ENCODE results near the gene IGSF23.
A peak's percentile ranks its signal among the peaks of the same experiment; 100 is the strongest.

IGSF23 gene

GRCh38 chr19:44643605-44644401 is 30.4 kb downstream of the IGSF23 start, which contains the start of gene PVR:
Gene PVR, plus strand, starts transcription at chr19:44643910. Its CDS starts 187 bp downstream, at chr19:44644097.
- DNase-seq = peak; percentile 57

DNA sequence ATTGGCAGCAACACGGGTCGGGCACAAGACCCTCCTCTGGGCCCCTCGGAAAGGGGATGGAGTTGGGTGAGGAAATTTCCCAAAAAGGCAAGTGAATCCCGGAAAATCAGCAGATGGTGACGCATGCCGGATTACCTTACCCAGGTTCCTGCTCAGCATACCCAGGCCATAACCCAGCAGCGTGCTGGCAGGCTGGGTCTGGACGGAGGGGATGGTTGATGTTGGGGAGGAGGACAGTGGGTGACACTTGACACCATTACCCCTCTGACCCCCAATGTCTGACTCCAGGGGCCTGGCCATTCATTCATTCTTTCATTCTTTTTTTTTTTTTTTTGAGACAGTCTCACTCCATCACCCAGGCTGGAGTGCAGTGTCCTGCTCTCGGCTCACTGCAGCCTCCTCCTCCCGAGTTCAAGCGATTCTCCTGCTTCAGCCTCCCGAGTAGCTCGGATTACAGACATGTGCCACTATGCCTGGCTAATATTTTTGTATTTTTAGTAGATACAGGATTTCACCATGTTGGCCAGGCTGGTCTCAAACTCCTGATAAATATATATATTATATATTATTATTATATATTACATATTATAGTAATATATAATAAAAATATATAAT is 31.1 kb downstream of the IGSF23 start:
- DNase-seq = no peak

DNA sequence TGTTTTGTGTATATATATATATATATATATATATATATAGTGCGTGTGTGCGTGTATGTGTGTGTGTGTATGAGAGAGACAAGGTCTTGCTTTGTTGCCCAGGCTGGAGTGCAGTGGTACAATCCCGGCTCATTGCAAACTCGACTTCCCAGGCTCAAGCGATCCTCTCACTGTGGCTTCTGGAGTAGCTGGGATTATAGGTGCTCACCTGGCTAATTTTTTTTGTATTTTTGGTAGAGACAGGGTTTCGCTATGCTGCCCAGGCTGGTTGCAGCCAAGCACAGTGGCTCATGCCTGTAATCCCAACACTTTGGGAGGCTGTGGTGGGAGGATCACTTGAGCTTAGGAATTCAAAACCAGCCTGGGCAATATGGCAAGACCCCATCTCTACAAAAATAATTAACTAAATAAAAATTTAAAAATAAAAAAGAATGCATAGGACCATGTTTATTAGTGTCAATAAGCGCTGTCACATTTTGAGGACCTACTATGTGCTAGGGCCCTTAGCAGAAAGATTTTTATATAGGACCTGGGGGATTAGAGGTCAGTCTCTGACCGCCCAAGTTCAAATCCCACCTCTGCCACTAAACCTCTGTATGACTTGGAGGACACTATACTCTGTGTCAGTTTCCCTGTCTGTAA is 32.2 kb downstream of the IGSF23 start:
- DNase-seq = no peak

DNA sequence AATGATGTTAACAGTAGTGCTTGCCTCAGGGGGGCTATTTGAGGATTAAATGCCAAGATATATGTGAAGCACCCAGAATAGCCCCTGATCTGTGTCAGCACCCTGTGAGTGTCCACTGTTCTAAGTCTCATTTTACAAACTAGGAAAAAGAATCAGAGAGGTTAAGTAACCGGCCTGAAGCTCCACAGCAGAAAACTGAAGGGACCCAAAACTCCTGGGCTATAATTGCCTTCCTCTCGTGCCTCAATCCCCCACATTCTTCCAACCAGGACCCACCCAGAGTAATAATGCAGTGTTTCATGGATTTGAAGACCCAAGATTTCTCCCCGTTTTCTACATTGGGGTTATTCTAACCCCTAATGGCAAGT is 32.7 kb downstream of the IGSF23 start:
- no peak for DNase-seq

GRCh38 chr19:44647144-44647543 is 33.8 kb downstream of the IGSF23 start:
- no peak for DNase-seq

GRCh38 chr19:44648631-44649251 is 35.4 kb downstream of the IGSF23 start:
- DNase-seq = no peak

DNA sequence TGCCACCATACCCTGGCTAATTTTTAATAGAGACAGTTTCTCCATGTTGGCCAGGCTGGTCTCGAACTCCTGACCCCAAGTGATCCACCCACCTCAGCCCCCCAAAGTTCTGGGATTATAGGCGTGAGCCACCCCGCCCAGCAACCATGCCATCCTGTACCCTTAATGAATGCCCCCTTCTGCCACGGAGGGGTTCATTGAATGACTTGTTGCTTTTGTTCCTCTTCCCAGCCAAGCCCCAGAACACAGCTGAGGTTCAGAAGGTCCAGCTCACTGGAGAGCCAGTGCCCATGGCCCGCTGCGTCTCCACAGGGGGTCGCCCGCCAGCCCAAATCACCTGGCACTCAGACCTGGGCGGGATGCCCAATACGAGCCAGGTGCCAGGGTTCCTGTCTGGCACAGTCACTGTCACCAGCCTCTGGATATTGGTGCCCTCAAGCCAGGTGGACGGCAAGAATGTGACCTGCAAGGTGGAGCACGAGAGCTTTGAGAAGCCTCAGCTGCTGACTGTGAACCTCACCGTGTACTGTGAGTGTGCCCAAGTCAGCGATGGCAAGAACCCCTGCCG is 36.3 kb downstream of the IGSF23 start:
- DNase-seq = no peak

- no peak for DNase-seq
These were observed 40.0 kb downstream of the IGSF23 start for GRCh38 chr19:44653343-44653742.

- no peak for DNase-seq
These were observed 40.8 kb downstream of the IGSF23 start for GRCh38 chr19:44653977-44654774.

- peak; percentile 42 for DNase-seq
These were observed 44.0 kb downstream of the IGSF23 start for GRCh38 chr19:44657211-44657921.

DNA sequence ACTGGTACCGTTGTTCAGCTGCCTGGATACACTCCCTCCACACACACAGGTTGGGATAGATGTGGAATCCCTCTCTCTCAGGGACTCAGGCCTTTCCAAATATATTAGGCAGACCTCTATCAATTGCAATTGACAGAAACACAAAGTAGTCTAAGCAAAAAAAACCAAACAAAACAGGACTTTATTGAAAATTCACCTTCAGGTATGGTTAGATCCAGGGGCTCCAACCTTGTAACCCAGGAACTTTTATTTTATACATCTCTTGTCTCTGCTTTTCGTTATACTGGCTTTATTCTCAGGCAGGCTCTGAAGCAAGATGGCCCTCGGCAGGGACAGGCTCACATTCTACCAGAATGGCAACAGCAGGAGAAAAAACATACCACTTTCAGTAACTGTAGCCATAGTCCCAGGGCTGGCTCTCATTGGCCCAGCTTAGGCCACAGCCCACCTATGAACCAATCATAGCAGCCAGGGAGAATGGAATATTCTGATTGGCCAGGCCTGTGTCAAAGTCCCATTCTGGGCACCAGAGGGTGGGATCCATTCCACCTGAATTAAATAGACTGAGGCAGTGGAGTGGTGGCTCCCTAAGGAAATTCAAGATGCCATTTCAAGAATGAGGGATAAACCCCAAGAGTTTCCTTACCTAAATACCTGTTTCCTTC is 44.8 kb downstream of the IGSF23 start:
- no peak for DNase-seq

DNA sequence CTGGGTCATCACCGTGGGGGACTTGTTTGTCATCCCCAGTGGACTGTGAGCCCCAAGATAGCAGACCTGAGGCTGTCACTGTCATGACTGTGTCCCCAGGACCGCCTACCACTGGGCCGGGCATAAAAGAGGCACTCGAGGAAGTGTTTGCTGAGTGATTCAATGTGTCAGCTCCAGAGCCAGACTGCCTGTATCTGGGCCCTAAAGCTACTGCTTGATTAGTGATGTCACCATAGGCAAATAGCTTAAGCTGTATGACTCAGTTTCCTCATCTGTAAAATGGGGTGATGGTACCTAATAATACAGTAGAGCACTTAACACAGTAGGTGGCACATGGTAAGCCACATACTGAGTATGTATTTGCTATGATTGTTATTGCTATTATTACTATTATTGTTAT is 46.7 kb downstream of the IGSF23 start:
- no peak for DNase-seq

- no peak for DNase-seq
These were observed 47.8 kb downstream of the IGSF23 start for GRCh38 chr19:44661205-44661604.

GRCh38 chr19:44661904-44662303 is 48.5 kb downstream of the IGSF23 start:
- no peak for DNase-seq

GRCh38 chr19:44662691-44663385 is 49.5 kb downstream of the IGSF23 start:
- DNase-seq = no peak

DNA sequence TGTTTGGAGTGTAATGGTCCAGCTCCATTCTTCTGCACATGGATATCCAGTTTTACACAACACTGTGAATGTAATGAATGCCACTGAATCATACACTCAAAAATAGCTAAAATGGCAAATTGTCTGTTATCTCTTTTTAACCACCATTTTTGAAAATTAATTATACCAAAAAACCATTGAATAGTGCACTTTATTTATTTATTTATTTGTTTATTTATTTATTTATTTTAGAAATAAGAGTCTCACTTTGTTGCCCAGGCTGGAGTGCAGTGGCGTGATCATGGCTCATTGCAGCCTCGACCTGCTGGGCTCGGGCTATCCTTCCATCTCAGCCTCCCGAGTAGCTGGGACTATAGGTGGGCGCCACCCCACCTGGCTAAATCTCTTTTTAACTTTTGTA is 50.6 kb downstream of the IGSF23 start:
- DNase-seq = no peak

DNA sequence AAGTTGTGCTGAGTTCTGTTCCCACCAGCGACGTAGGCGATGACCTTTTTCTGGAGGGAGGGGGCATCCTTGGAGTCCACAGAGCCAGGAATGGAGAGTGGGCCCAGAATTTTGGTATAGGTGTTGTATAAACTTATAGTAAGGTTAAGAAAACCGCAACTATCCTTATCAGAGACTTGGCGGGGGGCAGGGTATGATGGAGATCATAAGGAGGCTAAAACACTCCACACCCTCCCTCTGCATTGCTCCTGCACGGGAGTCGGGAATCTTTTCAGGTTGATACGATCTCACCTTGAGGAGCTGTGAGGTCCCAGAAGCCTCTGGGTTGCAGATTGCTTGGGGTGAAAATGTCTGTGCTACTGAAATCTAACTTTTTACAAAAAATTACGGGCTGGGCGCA is 51.6 kb downstream of the IGSF23 start:
- DNase-seq = no peak

DNA sequence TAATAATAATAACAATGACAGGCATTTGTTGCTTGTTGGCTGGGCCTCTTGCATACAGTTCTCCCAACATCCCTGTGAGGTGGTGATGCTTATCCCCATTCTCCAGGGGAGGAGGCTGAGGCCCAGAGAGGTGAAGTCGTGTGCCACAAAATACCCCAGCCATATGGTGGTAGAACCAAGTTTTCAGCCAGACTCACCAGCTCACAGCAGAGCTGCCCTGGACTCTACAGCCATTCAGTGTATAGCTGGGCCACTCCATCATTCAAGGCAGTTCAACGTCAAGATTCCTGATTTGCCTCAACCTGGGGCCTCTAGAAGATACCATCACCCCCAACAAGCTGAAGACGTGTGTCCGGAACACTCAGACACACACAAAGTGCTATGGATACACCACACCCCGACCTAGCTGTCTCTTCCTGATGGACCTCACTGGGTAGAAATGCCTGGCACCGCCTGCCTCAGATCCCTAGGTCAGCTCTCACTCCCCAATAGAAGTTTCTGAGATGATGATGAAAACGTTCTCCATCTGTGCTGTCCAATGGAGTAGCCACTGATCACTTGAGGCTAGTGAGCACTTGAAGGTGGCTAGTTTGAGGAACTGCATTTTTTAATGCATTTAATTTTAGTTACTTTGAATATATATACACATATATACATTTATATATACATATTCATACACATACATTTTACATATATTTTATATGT is 53.6 kb downstream of the IGSF23 start:
- no peak for DNase-seq

GRCh38 chr19:44668985-44669764 is 55.8 kb downstream of the IGSF23 start:
- no peak for DNase-seq

All from NCI-H1105 (cell line).